ENCODE measurements around the gene KCNQ4.

The KCNQ4 gene

GRCh38 chr1:40777224-40777970 is 6.2 kb upstream of the KCNQ4 start:
- DNase-seq (ENCODE audit: low read depth), result no peak

- no peak for DNase-seq (ENCODE audit: low read depth)
Measured at GRCh38 chr1:40780678-40781607, 2.6 kb upstream of the KCNQ4 start.

GRCh38 chr1:40781608-40781971 is 2.0 kb upstream of the KCNQ4 start:
- DNase-seq (ENCODE audit: low read depth), result no peak

- DNase-seq (ENCODE audit: low read depth), result no peak
Measured at GRCh38 chr1:40782371-40782956, 1.1 kb upstream of the KCNQ4 start.

- no peak for DNase-seq (ENCODE audit: low read depth)
Measured at GRCh38 chr1:40784141-40784770, 669 bp downstream of the KCNQ4 start.

GRCh38 chr1:40784771-40785151 is 1.2 kb downstream of the KCNQ4 start:
- DNase-seq (ENCODE audit: low read depth), result no peak

- no peak for DNase-seq (ENCODE audit: low read depth)
Measured at GRCh38 chr1:40785446-40785845, 1.9 kb downstream of the KCNQ4 start.

- no peak for DNase-seq (ENCODE audit: low read depth)
Measured at GRCh38 chr1:40786171-40786994, 2.8 kb downstream of the KCNQ4 start.

- DNase-seq (ENCODE audit: low read depth), result no peak
Measured at GRCh38 chr1:40786995-40787705, 3.6 kb downstream of the KCNQ4 start.

- DNase-seq (ENCODE audit: low read depth), result no peak
Measured at GRCh38 chr1:40787737-40788560, 4.4 kb downstream of the KCNQ4 start.

GRCh38 chr1:40788561-40789341 is 5.2 kb downstream of the KCNQ4 start:
- no peak for DNase-seq (ENCODE audit: low read depth)

GRCh38 chr1:40789342-40789598 is 5.7 kb downstream of the KCNQ4 start:
- no peak for DNase-seq (ENCODE audit: low read depth)

- no peak for DNase-seq (ENCODE audit: low read depth)
Measured at GRCh38 chr1:40789661-40790430, 6.3 kb downstream of the KCNQ4 start.

- no peak for DNase-seq (ENCODE audit: low read depth)
Measured at GRCh38 chr1:40792036-40792435, 8.4 kb downstream of the KCNQ4 start.

GRCh38 chr1:40793617-40794016 is 10.0 kb downstream of the KCNQ4 start:
- no peak for DNase-seq (ENCODE audit: low read depth)

GRCh38 chr1:40794048-40794447 is 10.5 kb downstream of the KCNQ4 start:
- DNase-seq (ENCODE audit: low read depth), result no peak

GRCh38 chr1:40794974-40795715 is 11.6 kb downstream of the KCNQ4 start:
- no peak for DNase-seq (ENCODE audit: low read depth)
